ENCODE results near the gene ZBTB20.

Gene ZBTB20

GRCh38 chr3:114392831-114393230 is 754.3 kb downstream of the ZBTB20 start:
- no peak for DNase-seq

- DNase-seq, result no peak
Observed at GRCh38 chr3:114389156-114389555, 757.9 kb downstream of the ZBTB20 start.

GRCh38 chr3:114384558-114384903 is 762.6 kb downstream of the ZBTB20 start:
- DNase-seq, result no peak

GRCh38 chr3:114383875-114384557 is 763.1 kb downstream of the ZBTB20 start:
- DNase-seq, result peak; percentile 34

- DNase-seq, result no peak
Observed at GRCh38 chr3:114380233-114380651, 766.8 kb downstream of the ZBTB20 start.

GRCh38 chr3:114379266-114379665 is 767.8 kb downstream of the ZBTB20 start:
- DNase-seq, result no peak

- DNase-seq, result no peak
Observed at GRCh38 chr3:114378760-114379159, 768.3 kb downstream of the ZBTB20 start.

- DNase-seq, result no peak
Observed at GRCh38 chr3:114377426-114377825, 769.7 kb downstream of the ZBTB20 start.

GRCh38 chr3:114376516-114377185 is 770.4 kb downstream of the ZBTB20 start:
- DNase-seq, result no peak

- DNase-seq, result no peak
Observed at GRCh38 chr3:114375608-114376421, 771.3 kb downstream of the ZBTB20 start.

- DNase-seq, result no peak
Observed at GRCh38 chr3:114374433-114374990, 772.6 kb downstream of the ZBTB20 start.

GRCh38 chr3:114370537-114371174 is 776.4 kb downstream of the ZBTB20 start:
- DNase-seq, result no peak

GRCh38 chr3:114365909-114366308 is 781.2 kb downstream of the ZBTB20 start:
- DNase-seq, result no peak

GRCh38 chr3:114364806-114365654 is 782.1 kb downstream of the ZBTB20 start:
- DNase-seq, result no peak

GRCh38 chr3:114363554-114364202 is 783.4 kb downstream of the ZBTB20 start:
- DNase-seq, result no peak

GRCh38 chr3:114362815-114363214 is 784.3 kb downstream of the ZBTB20 start:
- no peak for DNase-seq

GRCh38 chr3:114361391-114361790 is 785.7 kb downstream of the ZBTB20 start:
- no peak for DNase-seq

- DNase-seq, result no peak
Observed at GRCh38 chr3:114356525-114356924, 790.6 kb downstream of the ZBTB20 start.

- DNase-seq, result no peak
Observed at GRCh38 chr3:114356066-114356465, 791.0 kb downstream of the ZBTB20 start.

- no peak for DNase-seq
Observed at GRCh38 chr3:114355653-114356052, 791.4 kb downstream of the ZBTB20 start.

- DNase-seq, result no peak
Observed at GRCh38 chr3:114351822-114352145, 795.3 kb downstream of the ZBTB20 start.
